Neural progenitor cell (in vitro differentiated cells): ENCODE data around the gene KCNH1. TPM values are rescaled to one million over a fixed set of nuclear protein-coding genes. Genes with fewer than 3 reads are reported as not detected.

Experiments used
- DNase-seq: peaks from one replicate; pipeline ENCODE4 v3.0.0-alpha.2; 2016; ENCODE audit warnings: low spot score
- H2AFZ ChIP-seq: fragments of 200-600 bp; sonication (generic); replicated peaks from 2 replicates; pipeline ENCODE4 v1.6.1; 2016; ENCODE audit warnings: antibody characterized with exemption
- H3F3A ChIP-seq: fragments of 200-600 bp; sonication (generic); 2 replicates; pipeline ENCODE4 v1.6.1; 2016; ENCODE audit warnings: antibody characterized with exemption, low read depth
- H3K27ac ChIP-seq: fragments of 200-600 bp; sonication (generic); 2 replicates; pipeline ENCODE4 v1.5.1; 2016; ENCODE audit warnings: mild to moderate bottlenecking
- H3K27me3 ChIP-seq: fragments of 200-600 bp; sonication (generic); 2 replicates; pipeline ENCODE4 v1.6.1; 2016; ENCODE audit warnings: mild to moderate bottlenecking, moderate library complexity
- H3K36me3 ChIP-seq: fragments of 200-600 bp; sonication (generic); 2 replicates; pipeline ENCODE4 v1.5.1; 2016
- H3K4me1 ChIP-seq: fragments of 200-600 bp; sonication (generic); 2 replicates; pipeline ENCODE4 v1.6.1; 2016; ENCODE audit warnings: mixed run types
- H3K4me2 ChIP-seq: fragments of 200-600 bp; sonication (generic); 2 replicates; pipeline ENCODE4 v1.6.1; 2016
- H3K4me3 ChIP-seq: fragments of 200-600 bp; sonication (generic); 2 replicates; pipeline ENCODE4 v1.5.1; 2016
- H3K79me2 ChIP-seq: fragments of 200-600 bp; sonication (generic); 2 replicates; pipeline ENCODE4 v1.6.1; 2016; ENCODE audit warnings: low read depth
- H3K9ac ChIP-seq: fragments of 200-600 bp; sonication (generic); 2 replicates; pipeline ENCODE4 v1.6.1; 2016
- H3K9me3 ChIP-seq: fragments of 200-600 bp; sonication (generic); 2 replicates; pipeline ENCODE4 v1.5.1; 2016; ENCODE audit warnings: low read depth
- H4K20me1 ChIP-seq: fragments of 200-600 bp; sonication (generic); 2 replicates; pipeline ENCODE4 v1.6.1; 2016; ENCODE audit warnings: low read depth
- H3K27ac Mint-ChIP-seq: 3 replicates; pipeline ENCODE4 v1.8.0; 2021; ENCODE audit warnings: mixed read lengths
- H3K27me3 Mint-ChIP-seq: 2 replicates; pipeline ENCODE4 v1.8.0; 2022; ENCODE audit warnings: low read depth, mild to moderate bottlenecking, inconsistent platforms, moderate library complexity, mixed read lengths; ENCODE audit not compliant: insufficient read depth
- H3K36me3 Mint-ChIP-seq: 3 replicates; pipeline ENCODE4 v1.8.0; 2021; ENCODE audit warnings: mixed read lengths
- H3K4me1 Mint-ChIP-seq: 3 replicates; pipeline ENCODE4 v1.8.0; 2021; ENCODE audit warnings: mixed read lengths
- H3K4me3 Mint-ChIP-seq: 3 replicates; pipeline ENCODE4 v1.8.0; 2021; ENCODE audit warnings: mild to moderate bottlenecking, moderate library complexity, mixed read lengths
- H3K9me3 Mint-ChIP-seq: 3 replicates; pipeline ENCODE4 v1.8.0; 2020; ENCODE audit warnings: mixed read lengths
- CTCF ChIP-seq: fragments of 200-600 bp; sonication (generic); IDR thresholded peaks from 2 replicates; pipeline ENCODE4 v1.5.1; 2017; ENCODE audit warnings: antibody characterized with exemption, mild to moderate bottlenecking
- EZH2 ChIP-seq: fragments of 200-600 bp; sonication (generic); IDR thresholded peaks from 2 replicates; pipeline ENCODE4 v1.6.1; 2017; ENCODE audit warnings: antibody characterized with exemption, mild to moderate bottlenecking, moderate library complexity
- EZH2phosphoT487 ChIP-seq: fragments of 200-600 bp; sonication (generic); IDR thresholded peaks from 2 replicates; pipeline ENCODE4 v1.6.1; 2017; ENCODE audit warnings: antibody characterized with exemption
- total RNA-seq: library from RNA; depleted of rRNA; stranded (reverse); fragments of >200 nt; gene quantifications from 2 replicates; pipeline ENCODE4 v1.2.3, GENCODE V29; 2015; ENCODE audit warnings: low replicate concordance

The KCNH1 gene
- total RNA-seq, 1 donor from 2014 or later: 1.6 TPM

GRCh38 chr1:210689826-210690225, 444.1 kb downstream of the KCNH1 start:
- no peak for DNase-seq
- Histone ChIP-seq H3K4me2 (no peak overlapping the region), H3K9me3 (no peaks in the 10 kb centered on the region), H3K4me1 (no peaks in the 10 kb centered on the region), H4K20me1 (no peaks in the 10 kb centered on the region), H3K79me2 (no peaks in the 10 kb centered on the region), H3F3A (no peaks in the 10 kb centered on the region), H2AFZ (no peak overlapping the region), H3K4me3 (no peak overlapping the region), H3K9ac (no peak overlapping the region), H3K27me3 (no peaks in the 10 kb centered on the region), H3K36me3 (no peaks in the 10 kb centered on the region), H3K27ac (no peak overlapping the region)
- no peak for TF ChIP-seq EZH2phosphoT487
- TF ChIP-seq EZH2: no peak
- TF ChIP-seq CTCF: no peak
- no peaks in the 10 kb centered on the region for H3K4me1 Mint-ChIP-seq
- no peak overlapping the region for H3K4me3 Mint-ChIP-seq
- no peaks in the 10 kb centered on the region for H3K36me3 Mint-ChIP-seq
- H3K27ac Mint-ChIP-seq: no peak overlapping the region
- peaks cover 2% of the 10 kb centered on the region for H3K27me3 Mint-ChIP-seq
- no peaks in the 10 kb centered on the region for H3K9me3 Mint-ChIP-seq

- DNase-seq: no peak
- H3F3A ChIP-seq: no peaks in the 10 kb centered on the region
- H3K4me2 ChIP-seq: no peak overlapping the region
- no peaks in the 10 kb centered on the region for H3K9me3 Mint-ChIP-seq
- no peaks in the 10 kb centered on the region for H3K36me3 ChIP-seq
- no peak overlapping the region for H3K27ac ChIP-seq
- no peaks in the 10 kb centered on the region for H3K4me1 ChIP-seq
- no peaks in the 10 kb centered on the region for H3K27me3 ChIP-seq
- no peak overlapping the region for H2AFZ ChIP-seq
- no peaks in the 10 kb centered on the region for H3K79me2 ChIP-seq
- H4K20me1 ChIP-seq: no peaks in the 10 kb centered on the region
- no peak overlapping the region for H3K27ac Mint-ChIP-seq
- H3K4me3 ChIP-seq: no peak overlapping the region
- H3K9me3 ChIP-seq: no peaks in the 10 kb centered on the region
- peaks cover 4% of the 10 kb centered on the region for H3K27me3 Mint-ChIP-seq
- TF ChIP-seq CTCF (no peak), EZH2 (no peak), EZH2phosphoT487 (no peak)
- H3K4me1 Mint-ChIP-seq: peaks cover 2% of the 10 kb centered on the region
- no peak overlapping the region for H3K9ac ChIP-seq
- H3K4me3 Mint-ChIP-seq: no peak overlapping the region
- peaks cover 2% of the 10 kb centered on the region for H3K36me3 Mint-ChIP-seq
These were observed 445.3 kb downstream of the KCNH1 start for GRCh38 chr1:210688512-210689234.

- Histone ChIP-seq H3K79me2 (no peaks in the 10 kb centered on the region), H3K36me3 (no peaks in the 10 kb centered on the region), H4K20me1 (no peaks in the 10 kb centered on the region), H3K27ac (no peak overlapping the region), H3K4me1 (no peaks in the 10 kb centered on the region), H2AFZ (no peak overlapping the region), H3K4me3 (no peak overlapping the region), H3F3A (no peaks in the 10 kb centered on the region), H3K9ac (no peak overlapping the region), H3K9me3 (no peaks in the 10 kb centered on the region), H3K4me2 (no peak overlapping the region), H3K27me3 (no peaks in the 10 kb centered on the region)
- Mint-ChIP-seq H3K27me3 (peaks cover 4% of the 10 kb centered on the region), H3K4me3 (no peak overlapping the region), H3K4me1 (peaks cover 2% of the 10 kb centered on the region), H3K27ac (no peak overlapping the region), H3K9me3 (no peaks in the 10 kb centered on the region), H3K36me3 (peaks cover 2% of the 10 kb centered on the region)
- TF ChIP-seq EZH2phosphoT487: no peak
- no peak for TF ChIP-seq CTCF
- no peak for TF ChIP-seq EZH2
- DNase-seq: no peak
These were observed 446.2 kb downstream of the KCNH1 start for GRCh38 chr1:210687582-210688279.
